ENCODE data around the gene GIMAP7. TPM values are rescaled to one million over a fixed set of nuclear protein-coding genes. Genes with fewer than 3 reads are reported as not detected.

Gene GIMAP7
- total RNA-seq, 1 experiment from 2014 or later, result not detected

DNA sequence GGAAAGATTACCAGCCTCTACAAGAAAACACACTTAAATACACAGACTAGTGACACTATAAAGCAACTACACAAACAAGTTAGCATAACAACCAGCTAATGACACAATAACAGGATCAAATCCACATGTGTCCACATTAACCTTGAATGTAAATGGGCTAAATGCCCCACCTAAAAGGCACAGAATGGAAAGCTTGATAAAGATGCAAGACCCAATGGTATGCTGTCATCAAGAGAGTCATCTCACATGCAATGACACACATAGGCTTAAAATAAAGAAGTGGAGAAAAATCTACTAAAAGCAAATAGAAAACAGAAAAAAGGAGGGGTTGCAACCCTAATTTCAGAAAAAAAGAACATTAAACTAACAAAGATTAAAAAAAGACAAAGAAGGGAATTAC lies 38.5 kb downstream of the GIMAP7 start:
- TF ChIP-seq, protein P1, sequence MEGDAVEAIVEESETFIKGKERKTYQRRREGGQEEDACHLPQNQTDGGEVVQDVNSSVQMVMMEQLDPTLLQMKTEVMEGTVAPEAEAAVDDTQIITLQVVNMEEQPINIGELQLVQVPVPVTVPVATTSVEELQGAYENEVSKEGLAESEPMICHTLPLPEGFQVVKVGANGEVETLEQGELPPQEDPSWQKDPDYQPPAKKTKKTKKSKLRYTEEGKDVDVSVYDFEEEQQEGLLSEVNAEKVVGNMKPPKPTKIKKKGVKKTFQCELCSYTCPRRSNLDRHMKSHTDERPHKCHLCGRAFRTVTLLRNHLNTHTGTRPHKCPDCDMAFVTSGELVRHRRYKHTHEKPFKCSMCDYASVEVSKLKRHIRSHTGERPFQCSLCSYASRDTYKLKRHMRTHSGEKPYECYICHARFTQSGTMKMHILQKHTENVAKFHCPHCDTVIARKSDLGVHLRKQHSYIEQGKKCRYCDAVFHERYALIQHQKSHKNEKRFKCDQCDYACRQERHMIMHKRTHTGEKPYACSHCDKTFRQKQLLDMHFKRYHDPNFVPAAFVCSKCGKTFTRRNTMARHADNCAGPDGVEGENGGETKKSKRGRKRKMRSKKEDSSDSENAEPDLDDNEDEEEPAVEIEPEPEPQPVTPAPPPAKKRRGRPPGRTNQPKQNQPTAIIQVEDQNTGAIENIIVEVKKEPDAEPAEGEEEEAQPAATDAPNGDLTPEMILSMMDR (conservative IDR thresholded peaks at IDR 0.05; ENCODE audit: low read depth, low read length), result no peak
- TF ChIP-seq EZH2 (IDR thresholded peaks at IDR 0.05; ENCODE audit: borderline replicate concordance, low read depth, low read length, poor library complexity, severe bottlenecking), result no peak
- ChIA-PET POLR2A (ENCODE audit: low non-redundant PET) (no interaction called here), CTCF (no interaction called here)
- H3K4me3 ChIP-seq (ENCODE audit: low read depth, low read length, poor library complexity, severe bottlenecking), result no peak overlapping the region
- intact Hi-C loops (cut with micrococcal nuclease; ENCODE audit: unreplicated experiment), result no loop called here
- no peaks in the 10 kb centered on the region for H3K9me3 ChIP-seq (ENCODE audit: low read depth, low read length, poor library complexity, severe bottlenecking)
- no peak overlapping the region for H3K27ac ChIP-seq (ENCODE audit: low read depth, low read length, poor library complexity, severe bottlenecking)
- no peak for DNase-seq (ENCODE audit: low spot score)
- H3K36me3 ChIP-seq (ENCODE audit: insufficient read depth, low read length, poor library complexity, severe bottlenecking), result no peaks in the 10 kb centered on the region
- H3K27me3 ChIP-seq (replicated peaks; ENCODE audit: insufficient read depth, low read depth, low read length, poor library complexity), result no peaks in the 10 kb centered on the region
- BruUV-seq (replicated peaks), result no TSS peak
- no peaks in the 10 kb centered on the region for H3K4me1 ChIP-seq (ENCODE audit: insufficient read depth, low read length, poor library complexity, severe bottlenecking)

DNA sequence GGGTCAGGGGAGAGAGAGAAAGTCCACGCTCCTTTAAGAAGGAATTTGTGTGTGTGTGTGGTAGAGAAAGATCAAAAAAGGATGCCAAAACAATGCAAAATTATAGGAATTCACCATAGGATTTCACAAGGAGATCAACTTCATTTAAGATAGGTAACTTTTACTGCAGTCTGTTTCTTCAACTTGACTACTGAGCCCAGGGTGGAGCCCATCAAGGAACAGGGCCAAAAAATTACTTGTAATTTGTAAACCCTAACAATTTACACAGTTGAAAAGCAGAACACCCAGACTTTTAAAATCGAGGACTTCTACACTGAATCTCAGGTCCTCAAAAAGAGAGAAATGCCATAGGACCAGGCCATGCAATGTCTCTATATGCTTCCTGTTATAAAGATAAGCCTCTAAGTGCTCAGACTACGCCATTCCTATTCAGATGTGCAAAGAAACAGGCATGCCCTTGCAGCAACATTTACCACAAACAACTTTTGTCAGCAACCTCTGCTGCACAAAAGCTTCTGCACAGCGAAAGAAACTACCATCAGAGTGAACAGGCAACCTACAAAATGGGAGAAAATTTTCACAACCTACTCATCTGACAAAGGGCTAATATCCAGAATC lies 42.0 kb downstream of the GIMAP7 start:
- BruUV-seq (replicated peaks), result no TSS peak
- Histone ChIP-seq H3K9me3 (ENCODE audit: low read depth, low read length, poor library complexity, severe bottlenecking) (peaks cover 2% of the 10 kb centered on the region), H3K27ac (ENCODE audit: low read depth, low read length, poor library complexity, severe bottlenecking) (no peak overlapping the region), H3K27me3 (replicated peaks; ENCODE audit: insufficient read depth, low read depth, low read length, poor library complexity) (no peaks in the 10 kb centered on the region), H3K36me3 (ENCODE audit: insufficient read depth, low read length, poor library complexity, severe bottlenecking) (no peaks in the 10 kb centered on the region), H3K4me1 (ENCODE audit: insufficient read depth, low read length, poor library complexity, severe bottlenecking) (no peaks in the 10 kb centered on the region), H3K4me3 (ENCODE audit: low read depth, low read length, poor library complexity, severe bottlenecking) (no peak overlapping the region)
- POLR2A ChIA-PET (ENCODE audit: low non-redundant PET), result no interaction called here
- CTCF ChIA-PET, result no interaction called here
- DNase-seq (ENCODE audit: low spot score), result no peak
- intact Hi-C loops (cut with micrococcal nuclease; ENCODE audit: unreplicated experiment), result no loop called here
- TF ChIP-seq, protein P1 (conservative IDR thresholded peaks at IDR 0.05; ENCODE audit: low read depth, low read length), result no peak
- no peak for TF ChIP-seq EZH2 (IDR thresholded peaks at IDR 0.05; ENCODE audit: borderline replicate concordance, low read depth, low read length, poor library complexity, severe bottlenecking)

DNA sequence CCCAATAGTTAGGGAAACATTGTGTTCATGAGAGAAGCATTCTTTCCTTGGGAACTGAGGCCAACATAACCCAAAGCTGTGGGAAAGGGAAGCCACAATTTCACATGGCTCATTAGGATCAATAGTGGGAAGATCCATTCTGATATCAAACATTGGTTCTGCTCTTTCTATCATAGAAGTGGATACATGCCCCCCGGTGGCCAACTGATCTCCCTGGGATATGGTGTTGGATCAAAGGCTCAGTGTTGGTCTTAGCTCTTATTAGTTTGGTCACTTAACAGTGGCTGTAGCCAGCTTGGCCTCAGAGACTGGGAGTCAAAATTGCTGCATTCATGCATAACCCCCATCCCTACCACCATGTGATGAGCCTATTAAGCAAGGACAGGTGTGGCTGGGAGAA lies 45.8 kb downstream of the GIMAP7 start:
- ChIA-PET POLR2A (ENCODE audit: low non-redundant PET) (no interaction called here), CTCF (no interaction called here)
- no peak overlapping the region for H3K4me3 ChIP-seq (ENCODE audit: low read depth, low read length, poor library complexity, severe bottlenecking)
- H3K27me3 ChIP-seq (replicated peaks; ENCODE audit: insufficient read depth, low read depth, low read length, poor library complexity), result no peaks in the 10 kb centered on the region
- no peaks in the 10 kb centered on the region for H3K4me1 ChIP-seq (ENCODE audit: insufficient read depth, low read length, poor library complexity, severe bottlenecking)
- no peak for DNase-seq (ENCODE audit: low spot score)
- peaks cover 2% of the 10 kb centered on the region for H3K9me3 ChIP-seq (ENCODE audit: low read depth, low read length, poor library complexity, severe bottlenecking)
- intact Hi-C loops (cut with micrococcal nuclease; ENCODE audit: unreplicated experiment), result no loop called here
- H3K36me3 ChIP-seq (ENCODE audit: insufficient read depth, low read length, poor library complexity, severe bottlenecking), result no peaks in the 10 kb centered on the region
- BruUV-seq (replicated peaks), result no TSS peak
- TF ChIP-seq, protein P1 (conservative IDR thresholded peaks at IDR 0.05; ENCODE audit: low read depth, low read length), result no peak
- TF ChIP-seq EZH2 (IDR thresholded peaks at IDR 0.05; ENCODE audit: borderline replicate concordance, low read depth, low read length, poor library complexity, severe bottlenecking), result no peak
- H3K27ac ChIP-seq (ENCODE audit: low read depth, low read length, poor library complexity, severe bottlenecking), result no peak overlapping the region
